NCI-H2227 (cell line): ENCODE data around the gene MTRR.
A peak's percentile ranks its signal among the peaks of the same experiment; 100 is the strongest.

Experiments used
- DNase-seq: peaks from one replicate; lab custom pipeline; 2025; ENCODE audit not compliant: unreplicated experiment; lab: John Stamatoyannopoulos, UW

The MTRR gene

DNA sequence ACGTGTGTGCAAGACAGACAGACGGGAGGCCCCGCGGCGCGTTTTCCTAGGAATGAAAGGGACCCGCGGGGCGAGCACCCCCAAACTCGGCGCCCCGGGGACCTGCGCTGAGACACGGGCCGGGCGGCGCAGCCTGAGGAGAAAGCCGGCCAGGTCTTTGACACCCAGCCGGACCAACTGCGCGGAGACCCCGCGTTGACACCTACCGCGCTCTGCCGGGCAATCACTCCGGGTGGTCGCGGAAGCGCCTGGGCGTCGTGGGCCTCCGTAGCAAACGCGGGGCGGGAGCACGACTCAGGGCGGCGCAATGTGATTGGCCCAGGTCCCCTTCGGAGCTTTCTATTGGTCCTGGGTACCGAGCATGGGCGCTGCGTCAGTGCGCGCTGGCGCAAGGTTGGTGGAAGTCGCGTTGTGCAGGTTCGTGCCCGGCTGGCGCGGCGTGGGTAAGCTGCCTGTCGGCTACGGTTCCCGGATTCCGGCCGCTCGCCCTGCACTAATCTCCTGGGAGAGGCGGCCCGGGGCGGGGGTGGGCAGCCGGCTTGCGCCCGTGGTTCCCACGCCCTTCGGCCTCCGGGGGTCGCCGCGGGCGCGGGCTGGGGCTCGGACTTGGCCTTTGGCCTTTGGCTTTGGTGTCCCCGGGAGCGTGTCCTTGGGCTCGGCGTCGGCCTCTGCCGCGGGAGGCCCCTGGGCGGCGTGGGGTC lies at the start of gene MTRR, which contains the start of gene FASTKD3:
MTRR (plus strand) TSS at position 376 of the 701 bp plus-strand sequence. CDS start 1,647 bp downstream, outside the sequence.
FASTKD3 (minus strand) TSS at position 259 of the 701 bp plus-strand sequence. CDS start 948 bp downstream, outside the sequence.
- DNase-seq, result peak; percentile 95

GRCh38 chr5:7822449-7822848 lies 46.5 kb upstream of the MTRR start:
- no peak for DNase-seq

- DNase-seq, result no peak
These were observed 45.4 kb upstream of the MTRR start for GRCh38 chr5:7823594-7823993.

- no peak for DNase-seq
These were observed 44.0 kb upstream of the MTRR start for GRCh38 chr5:7824995-7825394.

- no peak for DNase-seq
These were observed 43.3 kb upstream of the MTRR start for GRCh38 chr5:7825630-7826029.

GRCh38 chr5:7827610-7828009 lies 41.3 kb upstream of the MTRR start:
- DNase-seq, result no peak

GRCh38 chr5:7828269-7828668 lies 40.7 kb upstream of the MTRR start:
- DNase-seq, result no peak

GRCh38 chr5:7834982-7835381 lies 34.0 kb upstream of the MTRR start:
- DNase-seq, result no peak

DNA sequence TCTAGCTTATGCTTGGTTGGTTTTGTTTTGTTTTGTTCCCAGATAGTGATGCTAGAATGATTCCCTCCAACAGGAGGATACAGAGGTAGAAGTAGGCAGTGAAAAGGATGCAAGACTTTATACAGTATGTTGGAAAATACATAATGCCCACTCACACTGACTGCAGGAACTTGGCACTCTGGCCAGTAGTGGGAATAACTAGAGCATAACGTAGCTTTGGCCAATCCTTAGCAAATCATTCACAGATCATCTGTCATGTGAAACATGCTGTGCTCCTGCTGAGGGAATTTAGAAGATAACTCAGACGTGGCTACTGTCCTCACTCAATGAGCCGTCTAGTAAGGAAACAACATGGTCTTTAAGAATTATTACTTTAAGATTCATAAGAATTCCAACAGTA lies 31.5 kb upstream of the MTRR start:
- DNase-seq, result no peak

- no peak for DNase-seq
These were observed 26.4 kb upstream of the MTRR start for GRCh38 chr5:7842531-7842930.

GRCh38 chr5:7844901-7845300 lies 24.0 kb upstream of the MTRR start:
- DNase-seq, result no peak

DNA sequence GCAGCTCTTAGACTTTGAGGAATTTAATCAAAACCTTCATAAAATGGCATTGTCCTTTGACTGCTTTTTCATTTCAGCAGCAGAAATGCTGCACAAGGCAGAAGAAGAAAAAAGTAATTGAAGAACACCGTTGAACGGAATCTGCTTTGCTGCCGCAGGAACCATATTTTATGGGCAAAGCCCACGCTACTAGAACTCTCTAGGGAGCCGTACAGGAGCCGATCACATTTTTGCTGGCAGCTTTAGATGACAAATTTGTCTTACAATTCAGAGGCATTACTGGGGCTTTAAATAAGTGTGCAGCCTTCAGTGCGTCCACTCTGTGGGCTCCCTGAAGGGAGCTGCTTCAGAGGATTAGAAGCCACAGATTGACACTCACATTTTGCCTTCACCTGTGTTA lies 23.4 kb upstream of the MTRR start:
- no peak for DNase-seq

- DNase-seq, result no peak
These were observed 22.6 kb upstream of the MTRR start for GRCh38 chr5:7846327-7846726.

DNA sequence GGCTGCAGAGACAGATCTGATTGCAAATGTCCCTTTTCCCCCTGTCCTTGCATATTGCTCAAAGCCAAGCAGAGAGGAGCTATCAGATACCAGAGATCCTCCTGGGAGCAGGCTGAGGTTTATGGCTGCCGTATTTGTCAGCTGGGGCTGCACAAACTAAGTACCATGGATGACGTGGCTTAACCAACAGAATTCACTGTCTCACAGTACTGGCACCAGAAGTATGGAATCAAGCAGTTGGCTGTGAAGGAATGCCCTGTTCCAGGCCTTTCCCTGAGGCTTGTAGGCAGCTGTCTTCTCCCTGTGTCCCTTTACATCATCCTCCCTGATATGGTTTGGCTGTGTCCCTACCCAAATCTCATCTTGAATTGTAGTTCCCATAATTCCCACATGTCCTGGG lies 20.7 kb upstream of the MTRR start:
- DNase-seq, result no peak

DNA sequence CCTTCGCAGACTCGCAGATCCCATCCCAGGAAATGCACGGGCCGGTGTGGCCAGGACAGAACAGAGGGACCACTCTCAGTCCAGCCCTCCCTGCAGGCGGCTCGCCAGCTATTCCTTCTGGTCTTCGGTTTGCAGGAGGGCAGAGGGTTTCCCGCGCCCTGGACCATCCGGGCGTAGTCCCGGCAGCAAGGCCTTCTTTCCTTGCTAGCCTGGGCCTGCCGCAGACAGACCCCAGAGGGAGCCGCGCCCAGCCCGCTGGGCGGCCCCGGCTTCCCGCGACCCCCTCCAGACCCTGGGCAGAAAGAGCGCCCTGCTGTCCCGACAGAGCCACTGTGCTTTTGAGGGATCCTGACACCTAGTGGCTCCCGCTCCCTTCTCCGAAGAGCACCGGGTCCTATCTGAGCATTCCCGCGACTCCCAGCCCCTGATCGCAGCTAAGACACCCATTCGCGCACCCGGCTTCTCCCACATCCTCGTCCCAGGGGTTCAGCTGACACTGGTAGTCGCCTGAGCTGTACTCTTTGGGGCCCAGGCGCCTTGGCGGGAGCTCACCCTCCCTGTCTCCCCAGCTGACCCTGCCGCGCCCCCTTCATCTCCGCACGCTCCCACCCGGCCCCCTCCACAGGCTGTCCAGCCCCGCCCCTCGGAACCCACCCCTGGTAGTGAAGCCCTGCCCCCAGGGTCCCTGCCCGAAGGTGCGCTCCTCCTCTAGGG lies 19.1 kb upstream of the MTRR start:
- peak; percentile 57 for DNase-seq

DNA sequence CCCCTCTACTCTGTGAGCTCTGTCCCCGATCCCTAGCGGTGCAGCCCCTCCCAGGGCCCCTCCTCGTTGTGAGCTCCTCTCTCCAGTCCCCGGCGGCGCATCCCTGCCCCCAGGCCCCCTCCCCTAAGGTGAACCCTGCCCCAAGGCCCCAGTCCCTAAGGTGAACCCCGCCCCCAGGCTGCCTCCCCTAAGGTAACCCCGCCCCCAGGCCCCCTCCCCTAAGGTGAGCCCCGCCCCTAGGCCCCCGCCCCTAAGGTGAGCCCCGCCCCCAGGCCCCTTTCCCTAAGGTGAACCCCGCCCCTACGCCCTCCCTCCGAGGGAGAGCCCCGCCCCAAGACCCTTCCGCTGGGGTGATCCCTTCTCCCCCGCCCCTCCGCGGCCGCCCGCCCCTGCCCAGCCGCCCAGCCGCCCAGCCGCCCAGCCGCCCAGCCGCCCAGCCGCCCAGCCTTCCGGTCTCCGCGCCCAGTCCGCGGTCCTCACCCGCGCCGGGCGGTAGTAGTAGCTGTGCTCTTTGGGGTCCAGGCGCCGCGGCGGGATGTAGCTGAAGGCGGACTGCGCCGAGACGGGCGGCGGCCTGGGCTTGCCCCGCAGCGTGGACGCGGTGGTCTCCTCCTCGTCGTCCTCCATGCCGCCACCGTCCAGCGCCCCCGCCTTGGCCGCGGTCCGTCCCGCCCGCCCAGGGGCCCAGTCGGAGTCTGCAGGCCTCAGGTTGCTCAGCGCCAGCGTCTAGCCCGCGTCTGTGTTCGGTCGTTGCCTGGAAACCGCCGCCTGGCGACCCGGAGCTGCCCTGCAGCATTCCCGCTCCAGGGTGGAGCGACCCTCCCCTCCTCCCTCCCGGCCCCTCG lies 18.3 kb upstream of the MTRR start, which contains the start of gene CFAP90:
CFAP90 (minus strand) TSS at position 739 of the 845 bp plus-strand sequence; CDS start at position 627, 112 bp downstream.
- peak; percentile 85 for DNase-seq

DNA sequence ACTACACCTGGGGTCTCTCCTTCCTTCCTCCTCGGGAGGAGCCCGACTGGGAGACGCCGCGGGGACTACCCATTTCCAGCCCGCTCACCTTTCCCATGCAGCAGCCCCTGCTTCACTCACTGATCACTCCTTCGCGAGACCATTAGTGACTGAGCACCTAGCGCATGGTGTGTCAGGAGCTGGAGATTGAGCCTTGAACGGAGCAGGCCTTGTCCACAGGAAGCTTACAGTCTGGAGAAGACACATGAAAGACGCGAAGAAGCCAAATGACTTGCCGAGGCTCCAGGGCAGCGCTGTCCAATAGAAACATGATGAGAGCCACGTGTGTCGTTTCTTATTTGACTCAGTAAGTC lies 17.7 kb upstream of the MTRR start:
- no peak for DNase-seq

DNA sequence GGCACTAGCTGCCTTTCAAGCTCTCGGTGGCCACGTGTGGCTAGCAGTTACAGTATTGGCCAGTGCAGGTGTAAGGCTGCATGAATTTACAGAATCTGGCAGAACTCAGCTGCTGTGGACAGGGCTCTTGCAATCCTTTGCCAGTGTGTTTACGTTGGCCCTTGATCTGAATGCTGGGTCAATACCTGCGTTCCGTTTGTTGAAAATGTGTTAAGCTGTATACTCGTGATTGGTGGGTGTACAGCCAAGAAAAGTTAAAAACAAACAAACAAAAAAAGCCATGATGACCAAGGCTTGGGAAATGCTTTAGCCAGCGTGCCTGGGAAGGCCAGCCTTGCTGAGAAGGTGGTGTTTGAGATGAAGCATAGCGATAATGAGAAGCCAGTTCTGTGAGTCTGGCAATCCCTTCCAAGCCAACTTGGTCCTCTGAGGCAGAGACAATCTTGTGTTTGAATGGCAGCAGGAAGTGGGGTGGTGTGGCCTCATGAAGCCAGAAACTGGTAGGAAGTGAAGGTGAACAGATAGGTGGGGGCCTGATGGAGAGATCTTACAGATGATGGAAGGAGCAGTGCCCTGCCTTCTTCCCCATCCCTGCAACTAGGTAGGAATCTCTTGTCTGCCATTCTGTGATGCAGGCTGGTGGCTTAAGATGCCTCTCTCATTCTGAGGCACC lies 17.2 kb upstream of the MTRR start:
- no peak for DNase-seq

GRCh38 chr5:7852542-7852941 lies 16.4 kb upstream of the MTRR start:
- no peak for DNase-seq

- no peak for DNase-seq
These were observed 16.0 kb upstream of the MTRR start for GRCh38 chr5:7852988-7853387.

DNA sequence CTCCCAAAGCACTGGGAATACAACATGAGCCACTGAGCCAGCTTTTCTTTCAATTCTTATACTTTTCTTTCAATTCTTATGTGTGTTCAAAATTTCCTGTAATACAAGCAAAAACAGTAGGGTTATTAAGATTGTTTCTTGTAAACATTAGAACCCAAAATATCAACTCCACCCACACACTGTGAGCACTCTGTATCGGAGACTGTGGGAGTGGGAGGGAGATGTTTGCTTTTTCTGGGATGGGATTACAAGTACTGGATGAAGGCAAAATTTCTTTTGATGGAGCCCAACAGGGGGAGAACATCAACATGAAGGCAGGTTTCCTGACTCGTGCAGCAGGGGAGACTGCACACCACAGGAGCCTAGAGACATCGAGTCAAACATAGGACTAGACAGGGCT lies 13.3 kb upstream of the MTRR start:
- no peak for DNase-seq
